Ureter (tissue), 1 donor: ENCODE data around the gene DOCK4. TPM values are rescaled to one million over a fixed set of nuclear protein-coding genes. Genes with fewer than 3 reads are reported as not detected.
A peak's percentile ranks its signal among the peaks of the same experiment; 100 is the strongest.
"Not testable (repeated sequence)": the region's sequence is repeated elsewhere in the genome, so short reads cannot be mapped to it uniquely, and the experiment has no call there.

Experiments
- DNase-seq: peaks from one replicate; pipeline ENCODE4 v3.0.0-alpha.2; 2020; ENCODE audit warnings: low spot score
- total RNA-seq: library from RNA; stranded (reverse); gene quantifications from one replicate; pipeline ENCODE4 v1.2.4, GENCODE V29; 2023
- donor health status: DM: yes; HTN: yes; CAD: no.

DOCK4 gene
- 37.9 TPM for total RNA-seq

GRCh38 chr7:112206238-112206990 is at the start of gene DOCK4, which contains the start of gene ZNF277:
DOCK4 (minus strand) TSS chr7:112206399; CDS start chr7:112206138, 261 bp downstream.
ZNF277 (plus strand) TSS chr7:112206695; CDS start chr7:112206717, 22 bp downstream.
- peak; percentile 100 for DNase-seq

- DNase-seq: no peak
These were observed 49.2 kb upstream of the DOCK4 start for GRCh38 chr7:112255388-112255720.

GRCh38 chr7:112254709-112255387 is 48.6 kb upstream of the DOCK4 start:
- DNase-seq: no peak

- no peak for DNase-seq
These were observed 48.0 kb upstream of the DOCK4 start for GRCh38 chr7:112254156-112254555.

- DNase-seq: no peak
These were observed 46.5 kb upstream of the DOCK4 start for GRCh38 chr7:112252691-112253090.

- no peak for DNase-seq
These were observed 45.9 kb upstream of the DOCK4 start for GRCh38 chr7:112252141-112252540.

- not testable (repeated sequence) for DNase-seq
These were observed 43.8 kb upstream of the DOCK4 start for GRCh38 chr7:112249967-112250366.

GRCh38 chr7:112248598-112248997 is 42.4 kb upstream of the DOCK4 start:
- no peak for DNase-seq

GRCh38 chr7:112238852-112239610 is 32.8 kb upstream of the DOCK4 start:
- no peak for DNase-seq

- DNase-seq: no peak
These were observed 32.1 kb upstream of the DOCK4 start for GRCh38 chr7:112238330-112238729.

GRCh38 chr7:112236597-112236996 is 30.4 kb upstream of the DOCK4 start:
- no peak for DNase-seq

- DNase-seq: no peak
These were observed 27.9 kb upstream of the DOCK4 start for GRCh38 chr7:112234147-112234546.

- no peak for DNase-seq
These were observed 27.0 kb upstream of the DOCK4 start for GRCh38 chr7:112233048-112233697.

GRCh38 chr7:112232212-112232978 is 26.2 kb upstream of the DOCK4 start:
- DNase-seq: no peak

- no peak for DNase-seq
These were observed 22.4 kb upstream of the DOCK4 start for GRCh38 chr7:112228632-112229031.

GRCh38 chr7:112226701-112227276 is 20.6 kb upstream of the DOCK4 start:
- DNase-seq: no peak

GRCh38 chr7:112225006-112225405 is 18.8 kb upstream of the DOCK4 start:
- no peak for DNase-seq

GRCh38 chr7:112224186-112224585 is 18.0 kb upstream of the DOCK4 start:
- DNase-seq: no peak

- no peak for DNase-seq
These were observed 17.1 kb upstream of the DOCK4 start for GRCh38 chr7:112223310-112223709.

GRCh38 chr7:112220877-112221434 is 14.8 kb upstream of the DOCK4 start:
- no peak for DNase-seq

- no peak for DNase-seq
These were observed 9.6 kb upstream of the DOCK4 start for GRCh38 chr7:112215787-112216186.
